Astrocyte of the cerebellum (primary cell): Measurements from ENCODE around the gene KCNA5.

Experiments used
- DNase-seq: peaks from one replicate; pipeline ENCODE4 v3.0.0-alpha.2; 2011; ENCODE audit warnings: low read depth
- H3K4me3 ChIP-seq: 2 replicates; pipeline ENCODE4 v1.5.1; 2011; ENCODE audit warnings: mild to moderate bottlenecking, low read depth, low read length, moderate library complexity
- CTCF ChIP-seq: IDR thresholded peaks from 2 replicates; pipeline ENCODE4 v1.5.1; 2012; ENCODE audit warnings: low read length, low read depth, moderate library complexity, mild to moderate bottlenecking; ENCODE audit errors: missing control alignments
- in situ Hi-C: cut with HindIII; loops from 2 replicates; pipeline ENCODE4 v1.10.0; 2017; ENCODE audit warnings: low sequenced_read_pairs

KCNA5 gene

GRCh38 chr12:5003025-5003666 is 40.5 kb upstream of the KCNA5 start:
- DNase-seq, result no peak
- no peak overlapping the region for H3K4me3 ChIP-seq
- in situ Hi-C loops, result no loop called here
- TF ChIP-seq CTCF, result peak; percentile 100

- in situ Hi-C loops, result no loop called here
- H3K4me3 ChIP-seq, result no peak overlapping the region
- no peak for DNase-seq
- no peak for TF ChIP-seq CTCF
These were observed 35.0 kb upstream of the KCNA5 start for GRCh38 chr12:5008661-5009060.

- no peak for TF ChIP-seq CTCF
- H3K4me3 ChIP-seq, result no peak overlapping the region
- no peak for DNase-seq
- in situ Hi-C loops, result no loop called here
These were observed 33.5 kb upstream of the KCNA5 start for GRCh38 chr12:5010151-5010550.

- DNase-seq, result no peak
- no peak for TF ChIP-seq CTCF
- in situ Hi-C loops, result no loop called here
- H3K4me3 ChIP-seq, result no peak overlapping the region
These were observed 31.3 kb upstream of the KCNA5 start for GRCh38 chr12:5012337-5012736.

- in situ Hi-C loops, result no loop called here
- no peak for TF ChIP-seq CTCF
- no peak overlapping the region for H3K4me3 ChIP-seq
- peak; percentile 81 for DNase-seq
These were observed 30.4 kb upstream of the KCNA5 start for GRCh38 chr12:5013266-5013730.

- in situ Hi-C loops, result no loop called here
- DNase-seq, result no peak
- no peak for TF ChIP-seq CTCF
- H3K4me3 ChIP-seq, result no peak overlapping the region
These were observed 29.4 kb upstream of the KCNA5 start for GRCh38 chr12:5014269-5014668.
